SK-N-SH (cell line): ENCODE data around the gene ASXL2. TPM values are rescaled to one million over a fixed set of nuclear protein-coding genes. Genes with fewer than 3 reads are reported as not detected.

Experiments
- CTCF ChIA-PET: fragments of 300-600, 350-600 bp; formaldehyde crosslinking; extraction: SDS; loops from one replicate; lab custom pipeline; 2021; lab: Yijun Ruan, JAX
- POLR2A ChIA-PET: fragments of 350-600 bp; sonication (Branson Sonifier 250); formaldehyde crosslinking; extraction: SDS; loops from one replicate; lab custom pipeline; 2020; ENCODE audit warnings: antibody characterized with exemption, inconsistent platforms; lab: Yijun Ruan, JAX
- DNase-seq: peaks from one replicate; pipeline ENCODE4 v3.0.0; 2012
- H2AFZ ChIP-seq: fragments of 200-600 bp; sonication (generic); 2 replicates; pipeline ENCODE4 v1.8.1; 2016; ENCODE audit warnings: antibody characterized with exemption, mild to moderate bottlenecking, low read depth
- H3F3A ChIP-seq: fragments of 200-600 bp; sonication (generic); replicated peaks from 2 replicates; pipeline ENCODE3; 2016; ENCODE audit warnings: antibody characterized with exemption, mild to moderate bottlenecking; ENCODE audit not compliant: insufficient read depth
- H3K27ac ChIP-seq, 2 experiments: fragments of 200-500 bp in 1 of 2; fragments of 200-600 bp in 1 of 2; sonication (Bioruptor generic) in 1 of 2; sonication (generic), shearing (Covaris generic) in 1 of 2; 2 replicates each; pipeline versions ENCODE4 v1.5.1 to v1.6.1; 2014 to 2016; ENCODE audit warnings: low read depth in 2 of 2, inconsistent platforms in 1 of 2, low read length in 1 of 2, mild to moderate bottlenecking in 1 of 2, mixed read lengths in 1 of 2
- H3K27me3 ChIP-seq: fragments of 200-600 bp; sonication (generic), shearing (Covaris generic); 2 replicates; pipeline ENCODE4 v1.6.1; 2016; ENCODE audit warnings: mixed run types; ENCODE audit not compliant: insufficient read depth
- H3K36me3 ChIP-seq, 2 experiments: fragments of 200-500 bp in 1 of 2; fragments of 200-600 bp in 1 of 2; sonication (Bioruptor generic) in 1 of 2; sonication (generic) in 1 of 2; replicated peaks in 1 of 2; 2 replicates each; pipeline versions ENCODE3 to v1.5.1; 2014 to 2016; ENCODE audit warnings: low read length in 1 of 2, mild to moderate bottlenecking in 1 of 2; ENCODE audit not compliant: insufficient read depth in 2 of 2, control insufficient read depth in 1 of 2
- H3K4me1 ChIP-seq, 2 experiments: fragments of 200-500 bp in 1 of 2; fragments of 200-600 bp in 1 of 2; sonication (Bioruptor generic) in 1 of 2; sonication (generic), shearing (Covaris generic) in 1 of 2; 2 replicates each; pipeline versions ENCODE4 v1.5.1 to v1.6.1; 2014 to 2016; ENCODE audit warnings: low read depth in 1 of 2, low read length in 1 of 2, mixed run types in 1 of 2; ENCODE audit not compliant: insufficient read depth in 2 of 2, control insufficient read depth in 1 of 2
- H3K4me2 ChIP-seq: fragments of 200-600 bp; sonication (generic), shearing (Covaris generic); 2 replicates; pipeline ENCODE4 v1.6.1; 2017; ENCODE audit warnings: mixed run types
- H3K4me3 ChIP-seq, 2 experiments: fragments of 200-500 bp in 1 of 2; fragments of 200-600 bp in 1 of 2; sonication (Bioruptor generic) in 1 of 2; sonication (generic), shearing (Covaris generic) in 1 of 2; 2 replicates each; pipeline versions ENCODE4 v1.5.1 to v1.8.1; 2014 to 2016; ENCODE audit warnings: low read depth in 2 of 2, inconsistent platforms in 1 of 2, low read length in 1 of 2, mild to moderate bottlenecking in 1 of 2, mixed read lengths in 1 of 2, moderate library complexity in 1 of 2
- H3K79me2 ChIP-seq: fragments of 200-600 bp; sonication (generic); 2 replicates; pipeline ENCODE4 v1.8.1; 2017; ENCODE audit warnings: mild to moderate bottlenecking; ENCODE audit not compliant: insufficient read depth
- H3K9ac ChIP-seq: fragments of 200-600 bp; sonication (generic); 2 replicates; pipeline ENCODE4 v1.6.1; 2017; ENCODE audit warnings: mixed run types
- H3K9me2 ChIP-seq: fragments of 200-600 bp; sonication (generic); 2 replicates; pipeline ENCODE4 v1.6.1; 2017; ENCODE audit warnings: mixed run types
- H3K9me3 ChIP-seq: fragments of 200-600 bp; sonication (generic); 2 replicates; pipeline ENCODE4 v1.6.1; 2017; ENCODE audit warnings: mixed run types, mild to moderate bottlenecking, moderate library complexity
- H4K20me1 ChIP-seq: fragments of 200-600 bp; sonication (generic); 2 replicates; pipeline ENCODE4 v1.6.1; 2017; ENCODE audit warnings: mild to moderate bottlenecking, mixed run types; ENCODE audit not compliant: insufficient read depth
- CHD2 ChIP-seq: fragments of 150-350 bp; IDR thresholded peaks from 2 replicates; pipeline ENCODE4 v1.6.1; 2018; ENCODE audit warnings: low read length; ENCODE audit not compliant: partially characterized antibody
- CTCF ChIP-seq: fragments of 200-600 bp; sonication (generic); IDR thresholded peaks from 2 replicates; pipeline ENCODE4 v1.6.1; 2017; ENCODE audit warnings: antibody characterized with exemption, mild to moderate bottlenecking, moderate library complexity
- EP300 ChIP-seq, 2 experiments: IDR thresholded peaks; 2 replicates each; pipeline versions ENCODE4 v1.4.0 to v1.6.1; 2012; ENCODE audit warnings: borderline replicate concordance in 1 of 2, low read depth in 1 of 2, low read length in 1 of 2
- EZH2phosphoT487 ChIP-seq: fragments of 200-600 bp; sonication (generic); IDR thresholded peaks from 2 replicates; pipeline ENCODE4 v1.6.1; 2017; ENCODE audit warnings: low read depth, mixed run types, mild to moderate bottlenecking, antibody characterized with exemption, moderate library complexity, borderline replicate concordance
- GATA2 ChIP-seq: sonication (generic); formaldehyde crosslinking; IDR thresholded peaks from 2 replicates; pipeline ENCODE4 v1.5.0; 2020; ENCODE audit warnings: mild to moderate bottlenecking, missing genetic modification reagents
- JUND ChIP-seq: IDR thresholded peaks from 2 replicates; pipeline ENCODE4 v1.4.0; 2012
- MAX ChIP-seq: IDR thresholded peaks from 2 replicates; pipeline ENCODE4 v1.4.0; 2012; ENCODE audit warnings: low read depth
- NFIC ChIP-seq: IDR thresholded peaks from 2 replicates; pipeline ENCODE4 v1.4.0; 2012; ENCODE audit warnings: borderline replicate concordance
- RAD21 ChIP-seq: IDR thresholded peaks from 2 replicates; pipeline ENCODE4 v1.6.1; 2012; ENCODE audit warnings: mild to moderate bottlenecking, low read length
- REST ChIP-seq: IDR thresholded peaks from 2 replicates; pipeline ENCODE4 v1.6.1; 2012; ENCODE audit warnings: mild to moderate bottlenecking, low read depth, low read length, moderate library complexity
- RXRA ChIP-seq: IDR thresholded peaks from 2 replicates; pipeline ENCODE4 v1.4.0; 2012; ENCODE audit warnings: low read depth, mild to moderate bottlenecking, borderline replicate concordance
- SIN3A ChIP-seq: IDR thresholded peaks from 2 replicates; pipeline ENCODE4 v1.6.1; 2012; ENCODE audit warnings: low read depth, mild to moderate bottlenecking, low read length, moderate library complexity, borderline replicate concordance
- SMC3 ChIP-seq: IDR thresholded peaks from 2 replicates; pipeline ENCODE4 v1.6.1; 2012; ENCODE audit warnings: low read depth, low read length, improper control_type of control experiment
- TAF1 ChIP-seq: IDR thresholded peaks from 2 replicates; pipeline ENCODE4 v1.6.1; 2012; ENCODE audit warnings: low read depth, mild to moderate bottlenecking, low read length, moderate library complexity, borderline replicate concordance
- TCF12 ChIP-seq: IDR thresholded peaks from 2 replicates; pipeline ENCODE4 v1.4.0; 2012
- TEAD4 ChIP-seq: IDR thresholded peaks from 2 replicates; pipeline ENCODE4 v1.4.0; 2012; ENCODE audit warnings: mild to moderate bottlenecking, borderline replicate concordance; ENCODE audit not compliant: insufficient read depth
- USF2 ChIP-seq: fragments of 150-350 bp; IDR thresholded peaks from 2 replicates; pipeline ENCODE4 v1.6.1; 2017; ENCODE audit warnings: antibody characterized with exemption, low read length, low read depth, borderline replicate concordance
- WGBS: methylation state at CpG from one replicate; pipeline ENCODE4 v1.1.6; 2017; ENCODE audit warnings: low lambda C conversion rate; 5-methylcytosine and 5-hydroxymethylcytosine counted together
- polyA plus RNA-seq, 3 experiments: library from polyadenylated mRNA; depleted of rRNA; stranded (reverse); fragments of >200 nt; gene quantifications; 2 replicates each; pipeline ENCODE4 v1.2.3, GENCODE V29; 2012

ASXL2 gene
- polyA plus RNA-seq, 1 of the 3 experiments (the other 2 are of a cell fraction) = 4.8 TPM

- no peak for TF ChIP-seq USF2
- TF ChIP-seq, all 33 proteins: peak for 0
Observed at GRCh38 chr2:25720575-25720974, 157.7 kb downstream of the ASXL2 start (continued).

GRCh38 chr2:25714740-25715139 is 163.5 kb downstream of the ASXL2 start:
- no peaks in the 10 kb centered on the region for H3F3A ChIP-seq
- H3K36me3 ChIP-seq = no peaks in the 10 kb centered on the region
- H3K9ac ChIP-seq = no peak overlapping the region
- WGBS = 85% methylated on average over 1 of the region's 1 CpG
- no peak overlapping the region for H3K4me3 ChIP-seq
- H3K9me2 ChIP-seq = no peaks in the 10 kb centered on the region
- POLR2A ChIA-PET = no interaction called here
- no peak overlapping the region for H3K27ac ChIP-seq
- H3K4me2 ChIP-seq = no peak overlapping the region
- DNase-seq = no peak
- H4K20me1 ChIP-seq = no peaks in the 10 kb centered on the region
- CTCF ChIA-PET = interaction anchor here (1.9 to 15.3 kb wide), 3 partner anchors 15 to 108 kb away, joined by 4 to 172 read pairs (median 5); no protein-coding TSS in a partner anchor
- H3K4me1 ChIP-seq = peaks cover 0 to 3% of the 10 kb centered on the region in 2 experiments; a peak in 1 of 4 replicates
- H3K79me2 ChIP-seq = no peaks in the 10 kb centered on the region
- H3K27me3 ChIP-seq = no peaks in the 10 kb centered on the region; the same call in 1 of the 2 replicates
- H3K9me3 ChIP-seq = no peaks in the 10 kb centered on the region
- no peak for TF ChIP-seq RXRA
- no peak for TF ChIP-seq TAF1
- no peak; the same call in 1 of the 2 replicates for TF ChIP-seq RAD21
- no peak for TF ChIP-seq SIN3A
- no peak for TF ChIP-seq SMC3
- H2AFZ ChIP-seq = no peak overlapping the region

GRCh38 chr2:25712455-25712854 is 165.8 kb downstream of the ASXL2 start:
- H3K27ac ChIP-seq = no peak overlapping the region
- H3F3A ChIP-seq = no peaks in the 10 kb centered on the region
- WGBS = 78% methylated on average over 5 of the region's 5 CpGs
- no peak for DNase-seq
- ChIA-PET CTCF (interaction anchor here (0.6 to 15.3 kb wide), 2 partner anchors 10 to 13 kb away, joined by 3 to 172 read pairs; no protein-coding TSS in a partner anchor), POLR2A (no interaction called here)
- no peaks in the 10 kb centered on the region for H4K20me1 ChIP-seq
- H3K79me2 ChIP-seq = no peaks in the 10 kb centered on the region
- H3K9me2 ChIP-seq = no peaks in the 10 kb centered on the region
- no peaks in the 10 kb centered on the region; the same call in 1 of the 2 replicates for H3K27me3 ChIP-seq
- no peak overlapping the region for H2AFZ ChIP-seq
- H3K36me3 ChIP-seq = no peaks in the 10 kb centered on the region
- no peak overlapping the region for H3K4me3 ChIP-seq
- no peak overlapping the region for H3K4me2 ChIP-seq
- no peak overlapping the region for H3K9ac ChIP-seq
- no peaks in the 10 kb centered on the region for H3K9me3 ChIP-seq
- H3K4me1 ChIP-seq = no peaks in the 10 kb centered on the region; a peak in 1 of 4 replicates
- no peak for TF ChIP-seq NFIC
- TF ChIP-seq REST = no peak
- TF ChIP-seq MAX = no peak
- no peak for TF ChIP-seq USF2
- no peak for TF ChIP-seq CTCF
- no peak for TF ChIP-seq EZH2phosphoT487
- TF ChIP-seq EP300 (IDR thresholded peaks at IDR 0.05; ENCODE audit: borderline replicate concordance in 1 of 2, low read depth in 1 of 2, low read length in 1 of 2) = no peak
- no peak for TF ChIP-seq JUND
- TF ChIP-seq CHD2 = no peak
- no peak for TF ChIP-seq GATA2 (CRISPR knock-in tag)
- no peak for TF ChIP-seq RAD21
- TF ChIP-seq SMC3 = no peak
- TF ChIP-seq TCF12 = no peak
- no peak for TF ChIP-seq TEAD4
